ENCODE data around the gene DNAH17. TPM values are rescaled to one million over a fixed set of nuclear protein-coding genes. Genes with fewer than 3 reads are reported as not detected.

Gene DNAH17
- total RNA-seq, 1 donor from 2014 or later = not detected

DNA sequence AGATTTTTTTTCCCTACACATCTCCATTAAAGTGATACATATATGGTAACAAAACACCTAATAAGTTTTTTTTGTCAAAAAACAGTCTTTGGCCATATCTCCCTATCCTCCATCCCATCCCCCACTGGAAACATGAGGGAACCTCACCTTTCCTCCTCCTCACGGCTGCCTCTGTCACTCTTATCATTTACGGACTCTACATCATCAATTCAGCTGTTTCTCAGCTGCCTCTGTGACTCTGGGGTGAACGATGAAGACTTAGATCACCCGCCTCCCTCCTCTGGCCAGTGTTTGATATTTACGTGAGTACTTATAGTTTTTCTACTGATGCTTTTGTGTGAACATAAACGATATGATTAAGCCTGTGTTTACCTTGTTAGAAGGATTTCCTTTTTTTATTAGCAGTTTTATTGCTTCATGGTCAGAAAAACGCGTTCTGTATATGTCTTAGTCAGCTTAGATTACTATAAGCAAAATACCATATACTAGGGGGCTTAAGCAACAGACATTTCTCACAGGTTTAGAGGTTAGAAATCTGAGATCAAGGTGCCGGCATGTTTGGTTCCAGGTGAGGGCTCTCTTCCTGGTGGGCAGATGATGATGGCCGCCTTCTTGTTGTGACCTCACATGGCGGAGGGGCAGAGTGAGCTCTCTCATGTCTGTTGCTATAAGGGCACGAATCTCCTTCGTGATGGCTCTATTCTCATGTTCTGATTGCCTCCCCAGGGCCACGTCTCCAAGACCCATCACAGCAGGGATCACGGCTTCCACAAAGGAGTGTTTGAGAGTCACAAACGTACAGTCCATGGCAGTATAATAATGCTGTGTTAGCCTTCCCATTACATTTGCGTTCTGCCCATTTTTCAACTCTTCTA, 32.1 kb downstream of the DNAH17 start:
- DNase-seq = peak; percentile 65

DNA sequence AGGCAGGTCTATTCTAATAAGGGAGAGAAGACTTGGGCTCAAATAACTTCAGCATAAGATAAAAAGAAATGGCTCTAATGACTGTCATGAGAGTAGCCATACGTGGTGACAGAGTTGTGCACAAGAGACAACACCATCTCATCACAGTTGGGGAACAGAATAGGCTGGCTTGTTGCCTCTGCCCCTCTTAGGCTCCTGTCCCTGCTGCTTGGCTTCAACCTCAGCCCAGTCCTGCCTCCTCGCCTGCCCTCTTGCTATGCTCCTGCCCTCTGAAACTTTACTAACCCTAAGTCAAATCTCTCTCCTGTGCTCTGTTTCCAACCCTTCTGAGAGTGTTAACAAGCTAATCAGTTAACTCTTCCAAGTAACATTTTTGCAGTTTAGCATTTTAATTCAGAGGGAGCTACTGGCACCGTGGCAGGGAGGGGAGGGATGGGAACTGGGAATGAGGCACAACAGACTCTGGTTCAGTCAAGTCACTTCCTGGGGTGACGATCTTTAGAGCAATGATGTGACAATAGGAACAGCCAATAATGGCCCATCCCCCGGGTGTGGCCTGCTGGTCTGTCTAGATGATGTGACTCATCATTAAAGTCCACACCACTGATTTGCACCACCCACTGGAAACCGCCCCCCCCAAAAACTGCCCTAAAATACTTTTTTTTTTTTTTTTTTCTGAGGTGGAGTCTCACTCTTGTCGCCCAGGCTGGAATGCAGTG, 35.5 kb downstream of the DNAH17 start:
- DNase-seq = no peak

DNA sequence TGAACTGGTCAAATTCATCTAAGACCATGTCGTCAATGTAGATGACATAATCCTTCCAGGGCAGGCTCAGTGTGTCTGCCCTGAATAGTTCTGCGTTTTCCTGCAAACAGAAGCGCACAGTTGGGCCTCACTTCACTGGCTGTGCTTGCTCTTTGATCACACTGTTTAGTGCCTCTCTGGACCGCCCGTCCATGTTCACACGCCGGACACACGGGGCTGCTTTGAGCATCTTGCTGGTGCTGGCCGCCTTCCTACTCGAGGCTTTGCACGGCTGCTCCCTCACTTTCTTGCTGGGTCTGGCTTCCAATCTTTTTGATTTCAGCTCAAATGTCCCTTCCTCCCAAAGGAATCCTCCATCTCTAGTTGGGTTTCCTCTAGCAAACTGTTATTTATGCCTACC, 37.4 kb downstream of the DNAH17 start:
- no peak for DNase-seq

GRCh38 chr17:78538033-78538776, 39.0 kb downstream of the DNAH17 start:
- DNase-seq = no peak

- DNase-seq = no peak
These were observed 39.9 kb downstream of the DNAH17 start for GRCh38 chr17:78537217-78537860.

GRCh38 chr17:78535273-78536197, 41.7 kb downstream of the DNAH17 start:
- DNase-seq = peak; percentile 63

DNA sequence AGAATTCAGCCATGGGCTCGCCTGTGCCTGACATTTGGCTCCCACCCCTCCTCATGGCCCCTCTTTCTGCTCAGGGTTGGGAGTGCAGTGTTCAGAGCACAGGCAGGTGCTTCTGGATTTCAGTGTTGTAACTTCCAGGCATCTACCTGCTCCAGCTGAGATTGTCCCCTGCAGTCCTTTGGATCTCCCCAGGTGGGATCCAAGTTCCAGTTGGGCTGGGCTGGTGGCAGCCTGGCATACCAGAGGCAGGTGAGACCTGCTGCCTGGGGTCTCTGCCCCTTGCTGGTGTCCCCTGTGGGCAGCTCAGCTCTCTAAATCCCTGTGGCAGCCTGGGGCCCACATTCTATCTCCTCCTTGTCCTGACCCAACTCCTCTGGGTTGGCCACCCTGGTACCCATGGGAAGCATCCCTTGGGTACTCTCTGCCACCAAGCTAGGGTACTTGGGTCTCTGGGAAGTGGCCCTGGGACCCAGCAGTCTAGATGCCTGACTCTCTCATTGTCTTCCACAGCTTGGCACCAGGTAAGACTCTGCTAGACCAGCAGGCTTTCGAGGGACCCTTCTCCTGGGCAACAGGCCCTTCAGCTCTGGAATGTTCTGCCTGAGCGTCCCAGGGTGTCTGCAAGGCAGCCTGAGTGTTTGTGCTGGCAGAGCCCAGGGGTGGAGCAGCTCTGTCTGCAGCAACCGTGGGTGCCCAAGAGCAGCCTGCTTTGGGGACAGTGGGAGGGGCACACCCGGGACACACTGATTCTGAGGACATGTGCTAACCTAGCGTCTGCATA, 42.5 kb downstream of the DNAH17 start:
- DNase-seq = no peak

DNA sequence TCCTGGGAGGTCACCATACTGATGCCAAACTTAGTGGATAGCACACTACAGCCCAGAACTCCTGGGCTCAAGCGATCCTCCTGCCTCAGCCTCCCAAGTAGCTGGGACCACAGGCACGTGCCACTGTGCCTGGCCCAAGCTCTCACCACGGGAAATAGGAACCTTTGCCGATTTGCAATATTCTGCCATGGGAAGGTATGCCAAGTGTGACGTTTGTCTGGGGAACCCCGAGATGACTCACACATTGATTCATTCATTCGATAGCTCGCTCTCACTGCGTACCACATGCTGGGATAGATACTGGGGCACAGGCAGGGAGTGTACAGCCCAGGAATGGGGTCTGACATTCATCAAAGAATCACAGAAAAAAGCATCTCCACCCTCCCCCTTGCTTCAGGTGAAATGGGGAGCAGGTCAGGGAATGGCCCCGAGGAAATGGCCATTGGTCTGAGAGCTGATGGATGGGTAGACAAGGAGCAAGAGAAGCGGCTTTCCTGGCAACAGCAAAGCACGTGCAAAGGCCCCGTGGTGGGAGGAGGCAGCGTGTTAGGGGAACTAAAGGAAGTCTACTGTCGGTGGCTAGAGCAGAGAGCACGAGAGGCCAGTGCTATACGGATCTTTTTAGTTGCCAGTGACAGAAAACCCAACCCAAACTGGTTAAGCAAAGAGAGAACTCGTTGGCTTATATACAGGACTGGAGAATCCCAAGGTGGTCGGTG, 44.1 kb downstream of the DNAH17 start:
- no peak for DNase-seq

- DNase-seq = no peak
These were observed 44.9 kb downstream of the DNAH17 start for GRCh38 chr17:78532311-78532710.

GRCh38 chr17:78530675-78531074, 46.5 kb downstream of the DNAH17 start:
- DNase-seq = no peak

DNA sequence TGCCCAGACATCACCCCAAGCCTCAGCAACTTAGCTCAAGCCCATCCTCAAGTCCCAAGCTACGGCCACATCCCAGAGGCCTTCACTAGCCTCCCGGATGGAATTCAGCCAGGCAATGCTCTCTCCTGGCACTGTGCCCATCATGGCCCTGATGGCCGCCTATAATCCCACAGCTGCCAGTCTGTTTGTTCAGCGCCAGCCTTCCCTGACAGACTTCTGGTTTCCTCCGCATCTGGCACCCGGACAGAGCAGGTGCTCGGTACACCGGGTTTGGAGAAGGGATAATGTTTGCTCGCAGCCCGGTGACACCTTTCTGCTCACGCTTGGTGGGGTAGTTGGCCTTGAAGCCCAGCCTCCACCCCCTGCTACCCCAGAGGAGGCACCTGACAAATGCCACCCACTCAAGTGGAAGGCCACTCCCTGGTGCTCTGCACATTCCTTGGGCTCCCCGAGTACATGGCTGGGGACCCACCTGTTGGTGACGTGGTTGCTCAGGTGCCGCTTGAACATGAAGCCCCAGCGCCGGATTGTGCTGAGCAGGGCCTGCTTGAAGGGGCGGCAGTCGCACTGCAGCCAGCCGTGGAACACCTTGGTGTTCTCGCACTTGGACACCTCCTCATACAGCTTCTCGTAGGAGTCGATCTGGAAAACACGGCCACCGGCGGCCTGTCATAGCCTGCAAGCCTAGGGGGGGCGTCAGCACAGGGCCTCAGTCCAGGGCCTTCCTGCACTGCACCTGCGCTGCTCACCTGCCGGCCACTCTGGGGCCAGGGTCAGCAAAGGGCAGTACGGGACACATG, 47.1 kb downstream of the DNAH17 start:
- peak; percentile 79 for DNase-seq

DNA sequence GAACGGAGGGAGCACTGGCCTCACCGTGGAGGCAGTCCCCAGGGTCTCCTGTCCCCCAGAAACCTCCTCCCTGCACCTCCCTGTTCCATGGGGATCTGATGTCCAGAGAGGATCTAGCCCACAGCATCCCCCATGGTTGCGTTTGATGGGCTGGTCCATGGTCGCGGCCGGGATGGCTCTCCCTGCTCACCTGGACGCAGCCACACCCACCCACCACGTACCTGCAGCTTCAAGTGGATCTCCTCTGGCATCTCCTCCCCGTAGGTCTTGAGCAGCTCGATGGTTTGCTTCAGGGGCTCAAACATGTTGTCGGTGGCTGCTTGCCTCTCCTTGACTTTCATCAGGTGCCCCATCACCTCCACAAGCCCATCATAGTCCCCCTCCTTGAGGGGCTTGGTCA, 47.9 kb downstream of the DNAH17 start:
- no peak for DNase-seq

DNA sequence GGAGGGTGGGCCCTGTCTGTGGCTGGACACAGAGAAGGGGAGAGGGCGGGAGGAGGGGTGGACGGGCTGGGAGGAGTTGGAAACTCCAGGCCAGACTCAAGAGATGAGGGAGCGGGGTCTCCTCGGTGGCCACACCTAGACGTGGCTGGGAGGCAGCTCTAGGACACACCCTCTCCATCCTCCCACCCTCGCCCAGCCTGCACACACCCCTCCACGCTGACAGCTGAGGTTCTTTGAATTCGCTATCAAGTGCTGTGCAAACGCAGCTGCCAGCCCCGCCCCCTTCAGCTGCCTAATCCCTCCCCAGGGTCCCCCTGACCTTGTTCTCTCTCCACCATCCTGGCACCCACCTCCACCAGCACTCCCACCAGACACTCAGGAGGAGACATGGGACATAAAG, 48.7 kb downstream of the DNAH17 start:
- peak; percentile 87 for DNase-seq

GRCh38 chr17:78527345-78527744, 49.9 kb downstream of the DNAH17 start:
- no peak for DNase-seq

DNA sequence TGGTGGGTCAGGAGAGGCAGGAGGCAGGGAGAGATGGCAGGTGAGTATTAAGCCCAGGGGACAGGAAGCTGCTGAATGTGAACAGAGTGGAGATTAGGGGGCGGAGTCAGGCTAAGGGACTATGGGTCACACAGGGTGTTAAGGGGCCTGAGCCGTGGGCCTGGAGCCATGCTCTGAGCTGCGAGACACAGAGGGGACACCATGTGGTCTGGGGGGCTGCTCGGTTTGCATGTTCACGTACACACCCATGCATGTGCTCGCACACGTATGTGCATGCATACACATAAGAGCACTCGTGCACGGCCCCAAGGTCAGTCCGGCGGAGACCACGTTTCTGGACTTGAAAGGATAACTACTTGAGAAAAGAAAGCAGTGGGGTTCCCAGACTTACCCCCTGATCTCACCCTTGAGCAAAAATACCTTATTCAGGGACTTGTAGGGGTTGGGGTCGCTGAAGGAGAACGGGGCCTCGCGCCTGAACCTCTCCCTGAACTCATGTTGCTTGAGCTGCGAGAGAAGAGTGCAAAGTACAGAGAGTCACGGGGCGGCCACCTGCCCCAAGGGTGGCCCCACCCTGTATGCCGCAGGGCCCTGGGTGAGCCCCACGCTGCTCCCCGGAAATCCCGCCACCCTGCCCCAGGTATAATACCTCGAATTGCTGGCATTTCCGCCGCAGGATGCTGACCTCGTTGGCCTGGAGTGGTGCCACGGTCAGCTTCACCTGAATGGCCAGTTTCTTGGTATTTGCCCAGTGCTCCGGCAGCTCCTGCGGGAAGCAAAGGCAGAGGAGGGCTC, 50.8 kb downstream of the DNAH17 start:
- DNase-seq = no peak

DNA sequence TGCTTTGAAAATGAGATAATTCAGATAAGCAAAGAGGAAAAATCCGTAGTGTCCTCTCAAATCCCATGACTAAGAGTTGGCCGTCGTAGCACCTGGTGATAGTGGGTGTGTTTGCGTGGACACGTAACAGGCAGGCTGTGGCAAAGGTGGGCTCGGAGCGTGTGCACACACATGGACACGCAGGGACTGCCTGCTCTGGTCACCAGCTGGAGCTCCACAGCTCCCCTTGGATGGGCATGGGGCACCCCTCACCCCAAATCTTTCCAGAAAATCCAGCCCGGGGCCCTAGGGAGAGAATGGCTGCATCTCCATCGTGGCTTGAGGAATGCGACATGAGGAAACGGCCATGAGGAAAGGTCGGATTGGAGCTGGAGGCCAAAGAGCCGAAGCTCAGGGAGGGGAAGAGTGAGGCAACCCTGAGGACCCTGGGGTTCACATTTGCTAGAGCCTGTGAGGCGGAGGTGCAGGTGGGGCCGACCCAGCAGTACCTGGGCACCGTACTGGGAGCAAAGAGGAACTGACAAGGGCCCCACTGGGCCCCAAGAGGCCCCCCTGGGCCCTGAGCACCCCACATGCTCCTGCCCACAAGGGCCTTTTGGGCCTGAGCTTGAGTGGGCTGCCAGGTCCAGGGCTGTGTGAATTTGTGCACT, 51.6 kb downstream of the DNAH17 start:
- DNase-seq = no peak

GRCh38 chr17:78524870-78525510, 52.2 kb downstream of the DNAH17 start:
- DNase-seq = no peak

Measured in tongue (tissue), 2 donors.